Neuronal stem cell (in vitro differentiated cells): ENCODE data around the gene DNAJB4.

Experiments
- DNase-seq: peaks from one replicate; pipeline ENCODE4 v3.0.0-alpha.2; 2013; ENCODE audit warnings: low spot score
- H2AFZ ChIP-seq: one replicate; pipeline ENCODE4 v1.6.1; 2013; ENCODE audit warnings: mild to moderate bottlenecking, low read length, inconsistent platforms
- H2AK5ac ChIP-seq: 2 replicates; pipeline ENCODE4 v1.6.1; 2013; ENCODE audit warnings: low read depth, mild to moderate bottlenecking, inconsistent platforms, low read length, moderate library complexity, mixed read lengths
- H2BK120ac ChIP-seq: 2 replicates; pipeline ENCODE4 v1.6.1; 2013; ENCODE audit warnings: low read depth, mild to moderate bottlenecking, inconsistent platforms, low read length, moderate library complexity, mixed read lengths
- H2BK12ac ChIP-seq: one replicate; pipeline ENCODE4 v1.6.1; 2013; ENCODE audit warnings: low read length, inconsistent platforms
- H2BK15ac ChIP-seq: 2 replicates; pipeline ENCODE4 v1.6.1; 2013; ENCODE audit warnings: mild to moderate bottlenecking, low read length, inconsistent platforms, mixed read lengths
- H2BK5ac ChIP-seq: one replicate; pipeline ENCODE4 v1.6.1; 2013; ENCODE audit warnings: inconsistent platforms, mild to moderate bottlenecking, low read length, moderate library complexity
- H3K14ac ChIP-seq: one replicate; pipeline ENCODE4 v1.6.1; 2013; ENCODE audit warnings: low read length, inconsistent platforms
- H3K18ac ChIP-seq: 2 replicates; pipeline ENCODE4 v1.6.1; 2013; ENCODE audit warnings: low read length, inconsistent platforms
- H3K23ac ChIP-seq: 2 replicates; pipeline ENCODE4 v1.6.1; 2013; ENCODE audit warnings: low read depth, mild to moderate bottlenecking, mixed read lengths, low read length, inconsistent platforms; ENCODE audit not compliant: poor library complexity
- H3K27ac ChIP-seq: replicated peaks from 3 replicates; pipeline ENCODE4 v1.5.1; 2013; ENCODE audit warnings: low read length, inconsistent platforms
- H3K27me3 ChIP-seq, 3 experiments: 2 replicates each; pipeline ENCODE4 v1.6.1; 2013; ENCODE audit warnings: low read length in 3 of 3, mild to moderate bottlenecking in 2 of 3, inconsistent platforms in 1 of 3, low read depth in 1 of 3, mixed read lengths in 1 of 3, moderate library complexity in 1 of 3; ENCODE audit not compliant: control insufficient read depth in 3 of 3, insufficient read depth in 3 of 3
- H3K36me3 ChIP-seq, 2 donors: replicated peaks in 1 of 2; 2 replicates each; pipeline ENCODE4 v1.6.1; 2013; ENCODE audit warnings: low read length in 2 of 2; ENCODE audit not compliant: control insufficient read depth in 2 of 2, insufficient read depth in 2 of 2
- H3K4ac ChIP-seq: 2 replicates; pipeline ENCODE4 v1.6.1; 2013; ENCODE audit warnings: inconsistent platforms, mild to moderate bottlenecking, low read length, moderate library complexity
- H3K4me1 ChIP-seq, 2 donors: 1 replicate in 1 of 2; 2 replicates in 1 of 2; pipeline ENCODE4 v1.6.1; 2013; ENCODE audit warnings: low read length in 2 of 2, low read depth in 1 of 2; ENCODE audit not compliant: control insufficient read depth in 2 of 2, insufficient read depth in 1 of 2
- H3K4me2 ChIP-seq: one replicate; pipeline ENCODE4 v1.6.1; 2013; ENCODE audit warnings: mild to moderate bottlenecking, low read length, inconsistent platforms; ENCODE audit not compliant: insufficient read depth, poor library complexity, severe bottlenecking
- H3K4me3 ChIP-seq, 2 donors: 2 replicates each; pipeline ENCODE4 v1.5.1; 2013; ENCODE audit warnings: low read length in 2 of 2, mild to moderate bottlenecking in 2 of 2, inconsistent platforms in 1 of 2, moderate library complexity in 1 of 2
- H3K79me1 ChIP-seq: one replicate; pipeline ENCODE4 v1.6.1; 2013; ENCODE audit warnings: low read depth, mild to moderate bottlenecking, inconsistent platforms, low read length, moderate library complexity
- H3K9ac ChIP-seq: one replicate; pipeline ENCODE4 v1.6.1; 2013; ENCODE audit warnings: mild to moderate bottlenecking, low read depth, low read length, inconsistent platforms; ENCODE audit not compliant: poor library complexity
- H3K9me3 ChIP-seq, 2 donors: replicated peaks in 1 of 2; 2 replicates each; pipeline versions ENCODE3 to v1.6.1; 2013; ENCODE audit warnings: low read length in 2 of 2, mild to moderate bottlenecking in 2 of 2, inconsistent platforms in 1 of 2, low read depth in 1 of 2, mixed read lengths in 1 of 2, moderate library complexity in 1 of 2; ENCODE audit not compliant: control insufficient read depth in 2 of 2, insufficient read depth in 1 of 2
- H4K8ac ChIP-seq: one replicate; pipeline ENCODE4 v1.6.1; 2013; ENCODE audit warnings: low read depth, mild to moderate bottlenecking, inconsistent platforms, low read length, moderate library complexity
- H4K91ac ChIP-seq: one replicate; pipeline ENCODE4 v1.6.1; 2013; ENCODE audit warnings: low read length, low read depth, mild to moderate bottlenecking, inconsistent platforms; ENCODE audit not compliant: poor library complexity
- WGBS, 2 donors: extraction: QIAGEN DNeasy Blood & Tissue Kit; methylation state at CpG; one replicate each; pipeline ENCODE4 v1.1.7; 2013; ENCODE audit warnings: missing lambda C conversion rate in 2 of 2, mixed read lengths in 1 of 2; ENCODE audit not compliant: insufficient read length in 2 of 2, insufficient replicate concordance in 1 of 2; ENCODE audit errors: extremely low coverage in 2 of 2; 5-methylcytosine and 5-hydroxymethylcytosine counted together

DNAJB4 gene

DNA sequence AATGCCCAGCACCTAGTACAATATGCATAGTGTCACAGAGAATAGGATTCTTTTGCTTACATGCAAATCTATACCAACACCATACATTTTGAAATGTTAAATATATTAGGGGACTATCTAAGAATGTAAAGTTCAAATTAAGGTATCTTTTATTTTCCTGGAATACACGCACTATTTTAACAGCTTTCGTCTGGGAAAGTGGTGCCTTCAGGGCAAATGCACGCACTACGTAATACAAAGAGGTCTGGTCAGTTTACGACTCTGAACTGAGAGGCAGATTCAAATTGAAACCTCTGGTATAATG lies 26.8 kb upstream of the DNAJB4 start:
- Histone ChIP-seq H3K4me1 (peaks cover 3% of the 10 kb centered on the region in 2 donors), H4K8ac (no peak overlapping the region), H3K14ac (no peak overlapping the region), H2BK120ac (no peak overlapping the region), H2BK12ac (no peak overlapping the region), H3K9ac (no peak overlapping the region), H2BK15ac (no peak overlapping the region), H3K18ac (no peak overlapping the region), H3K23ac (no peak overlapping the region), H4K91ac (no peak overlapping the region), H3K9me3 (peaks cover 0 to 37% of the 10 kb centered on the region in 2 donors), H2AFZ (no peak overlapping the region), H3K36me3 (peaks cover 0 to 71% of the 10 kb centered on the region in 2 donors), H3K4me3 (peak overlapping the region; percentile 76 to 97), H3K27ac (peak overlapping the region; percentile 84), H3K27me3 (no peaks in the 10 kb centered on the region), H2AK5ac (no peak overlapping the region), H3K79me1 (no peaks in the 10 kb centered on the region), H3K4me2 (no peak overlapping the region), H2BK5ac (no peak overlapping the region), H3K4ac (no peak overlapping the region)
- no peak for DNase-seq
- no CpG with 5 or more reads among the region's 5 CpGs for WGBS, 2 donors

DNA sequence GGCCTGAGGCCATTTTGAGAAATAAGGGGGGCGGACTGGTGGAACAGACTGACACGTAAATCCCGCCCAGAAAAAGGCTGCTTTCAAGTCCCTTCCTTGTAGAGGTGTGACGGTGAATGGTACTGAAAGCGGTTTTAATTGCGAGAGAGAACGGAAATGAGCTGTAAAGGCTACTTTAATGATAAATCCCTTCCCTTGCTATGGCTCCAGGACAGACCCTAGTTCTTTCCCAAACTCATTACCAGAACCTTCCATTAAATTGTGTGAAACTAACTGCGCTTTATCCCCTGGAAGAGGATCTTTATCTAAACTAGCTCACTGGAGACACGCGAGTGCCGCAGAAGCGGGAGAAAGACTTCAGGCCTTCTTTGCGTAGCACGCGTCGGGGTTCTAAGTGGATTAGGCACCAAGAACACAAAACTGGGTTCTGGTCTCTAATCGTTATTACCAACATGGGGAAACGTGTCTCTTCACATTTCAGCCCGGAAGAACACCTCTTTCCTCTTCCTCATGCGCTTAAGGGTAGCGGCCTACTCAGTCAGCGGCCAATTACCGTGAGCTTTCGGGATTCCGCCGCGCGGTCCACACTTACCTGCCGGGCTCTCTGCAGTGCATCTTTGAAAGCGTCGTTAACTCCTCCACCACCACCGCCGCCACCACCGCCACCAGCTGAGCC lies 26.3 kb upstream of the DNAJB4 start:
- H3K27me3 ChIP-seq: no peaks in the 10 kb centered on the region
- H2AK5ac ChIP-seq: no peak overlapping the region
- H2AFZ ChIP-seq: peak overlapping the region; percentile 93
- no peak overlapping the region for H3K4ac ChIP-seq
- no peak overlapping the region for H4K8ac ChIP-seq
- peak overlapping the region; percentile 52 for H2BK15ac ChIP-seq
- peak overlapping the region; percentile 38 for H3K4me2 ChIP-seq
- peak overlapping the region; percentile 9 for H3K18ac ChIP-seq
- peak overlapping the region; percentile 76 to 97 for H3K4me3 ChIP-seq
- H3K23ac ChIP-seq: no peak overlapping the region
- peaks cover 0 to 67% of the 10 kb centered on the region in 2 donors for H3K36me3 ChIP-seq
- H3K14ac ChIP-seq: no peak overlapping the region
- peak overlapping the region; percentile 66 for H3K9ac ChIP-seq
- no peaks in the 10 kb centered on the region for H3K79me1 ChIP-seq
- WGBS, 2 donors: no CpG with 5 or more reads among the region's 34 CpGs
- no peak overlapping the region for H2BK120ac ChIP-seq
- no peak overlapping the region for H2BK12ac ChIP-seq
- DNase-seq: peak; percentile 66
- peaks cover 3% of the 10 kb centered on the region in 2 donors for H3K4me1 ChIP-seq
- H3K9me3 ChIP-seq: peaks cover 0 to 35% of the 10 kb centered on the region in 2 donors
- peak overlapping the region; percentile 2 for H2BK5ac ChIP-seq
- peak overlapping the region; percentile 84 for H3K27ac ChIP-seq
- no peak overlapping the region for H4K91ac ChIP-seq

DNA sequence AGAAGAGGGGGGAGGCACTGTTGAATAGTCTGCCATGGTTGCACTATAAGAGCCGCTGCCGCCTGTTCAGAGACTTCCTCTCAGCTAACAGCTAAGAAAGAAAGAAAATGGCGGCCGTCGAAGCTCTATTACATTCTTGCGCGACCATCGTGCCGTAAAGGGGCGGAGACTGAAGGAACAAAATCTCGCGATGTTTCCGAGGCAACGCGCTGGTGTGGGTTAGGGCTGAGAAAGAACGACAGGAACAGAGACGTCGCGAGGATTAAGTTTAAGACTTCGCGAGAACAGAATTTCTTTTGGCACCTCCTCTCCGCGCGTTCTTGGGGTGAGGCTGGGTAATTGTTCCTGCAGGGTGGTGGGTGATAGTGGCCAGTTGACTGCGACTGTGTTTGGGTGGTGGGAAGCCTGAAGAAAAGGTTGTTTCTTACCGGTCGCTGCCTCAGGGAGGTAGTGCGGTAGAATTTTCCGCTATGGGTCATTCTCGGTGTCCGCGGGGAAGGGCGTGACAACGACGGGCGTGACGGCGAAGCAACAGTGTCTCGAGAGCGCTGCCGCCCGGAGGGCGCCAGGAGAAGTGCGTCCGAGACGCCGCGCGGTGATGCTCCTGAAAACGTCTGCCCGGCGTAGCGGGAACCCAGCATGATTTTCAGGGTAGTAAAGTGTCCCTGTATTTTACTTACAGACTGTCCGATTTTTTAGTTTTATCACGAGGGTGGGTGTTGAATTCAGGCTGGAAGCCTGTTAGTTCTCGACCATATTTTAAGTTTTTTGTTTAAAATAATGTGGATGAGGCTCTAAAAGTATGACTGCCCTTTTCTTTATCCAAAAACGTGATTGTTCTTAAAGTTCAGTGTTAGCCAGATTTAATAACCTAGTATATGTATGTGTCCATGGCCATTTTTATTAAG lies 25.5 kb upstream of the DNAJB4 start, which contains the start of gene FUBP1:
Gene FUBP1, minus strand, starts transcription at position 104 of the 908 bp plus-strand sequence. Its CDS starts 68 bp downstream, at position 36.
- H3K18ac ChIP-seq: peak within 1 kb of the TSS; percentile 94
- no peak within 1 kb of the TSS for H3K4ac ChIP-seq
- no peak within 1 kb of the TSS for H3K14ac ChIP-seq
- no peak within 1 kb of the TSS for H2AK5ac ChIP-seq
- no peaks in the 10 kb centered on the region for H3K27me3 ChIP-seq
- DNase-seq: peak; percentile 99
- H3K9me3 ChIP-seq: peaks cover 0 to 29% of the 10 kb centered on the region in 2 donors
- peaks cover 0 to 63% of the 10 kb centered on the region in 2 donors for H3K36me3 ChIP-seq
- H3K9ac ChIP-seq: peak within 1 kb of the TSS; percentile 89
- H2BK120ac ChIP-seq: no peak within 1 kb of the TSS
- H3K23ac ChIP-seq: no peak within 1 kb of the TSS
- peak within 1 kb of the TSS; percentile 98 for H3K27ac ChIP-seq
- H2BK5ac ChIP-seq: peak within 1 kb of the TSS; percentile 2
- peak within 1 kb of the TSS; percentile 52 for H2BK15ac ChIP-seq
- peaks cover 3% of the 10 kb centered on the region in 2 donors for H3K4me1 ChIP-seq
- WGBS, 2 donors: no CpG with 5 or more reads among the region's 57 CpGs
- no peak within 1 kb of the TSS for H4K8ac ChIP-seq
- H3K4me2 ChIP-seq: peak within 1 kb of the TSS; percentile 38
- peak within 1 kb of the TSS; percentile 76 to 97 for H3K4me3 ChIP-seq
- H2BK12ac ChIP-seq: no peak within 1 kb of the TSS
- H4K91ac ChIP-seq: no peak within 1 kb of the TSS
- no peaks in the 10 kb centered on the region for H3K79me1 ChIP-seq
- H2AFZ ChIP-seq: peak within 1 kb of the TSS; percentile 93
